Measurements from ENCODE around the gene SAE1. TPM values are rescaled to one million over a fixed set of nuclear protein-coding genes. Genes with fewer than 3 reads are reported as not detected.

Gene SAE1
- total and polyA plus RNA-seq, 9 donors: 75.8 to 103 (median 92.0) TPM

- H3K4me3 ChIP-seq (ENCODE audit: low read length): peak overlapping the region; percentile 34
- peaks cover 50% of the 10 kb centered on the region for H3K4me1 ChIP-seq (ENCODE audit: control insufficient read depth, insufficient read depth, low read length)
- H3K27ac ChIP-seq (ENCODE audit: low read length): peak overlapping the region; percentile 90
- H3K9me3 ChIP-seq (replicated peaks; ENCODE audit: control insufficient read depth, low read depth, low read length): no peaks in the 10 kb centered on the region
- 5% methylated on average over 12 of the region's 27 CpGs for WGBS (ENCODE audit: insufficient coverage)
- DNase-seq: peak; percentile 89
- H3K27me3 ChIP-seq (ENCODE audit: control insufficient read depth, insufficient read depth, low read length): peaks cover 36% of the 10 kb centered on the region
- H3K36me3 ChIP-seq (ENCODE audit: control insufficient read depth, insufficient read depth, low read length): no peaks in the 10 kb centered on the region
These were observed 96.9 kb downstream of the SAE1 start for GRCh38 chr19:47227352-47228167.

DNA sequence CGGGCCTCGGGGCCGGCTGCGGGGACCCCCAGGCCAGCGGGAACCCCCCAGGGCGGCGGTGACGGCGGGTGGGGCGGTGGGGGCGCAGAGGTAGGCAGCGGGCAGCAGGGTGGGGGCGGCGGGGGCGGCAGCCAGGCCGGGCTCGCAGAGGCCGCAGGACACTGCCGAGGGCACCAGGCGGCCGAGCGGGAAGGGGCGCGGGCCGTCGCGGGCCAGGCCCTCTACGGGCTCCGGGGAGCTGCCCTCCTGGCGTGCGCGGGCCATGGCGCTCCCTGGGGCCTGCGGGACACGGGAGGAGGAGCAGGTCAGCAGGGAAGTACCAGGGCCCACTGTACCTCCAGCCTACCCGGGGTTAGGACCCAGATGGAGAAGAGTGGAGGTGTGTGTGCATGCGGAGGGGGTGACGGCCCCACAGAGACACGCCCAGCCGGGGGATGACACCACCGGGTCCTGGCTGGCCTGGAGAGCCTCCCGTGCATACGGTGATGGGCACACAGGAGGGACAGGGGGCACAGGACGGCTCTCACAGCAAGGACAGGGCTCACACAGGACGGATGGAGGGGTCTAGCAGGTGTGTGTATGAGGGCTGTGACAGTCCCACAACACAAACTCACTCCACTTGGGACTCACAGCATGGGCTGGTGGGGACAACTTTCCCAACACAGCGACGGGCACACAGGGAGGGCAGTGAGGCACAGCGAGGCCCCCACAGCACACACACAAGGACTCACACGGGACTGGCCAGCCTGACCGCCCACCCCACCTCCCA lies 97.7 kb downstream of the SAE1 start:
- peak overlapping the region; percentile 90 for H3K27ac ChIP-seq (ENCODE audit: low read length)
- no peak for DNase-seq
- no peaks in the 10 kb centered on the region for H3K36me3 ChIP-seq (ENCODE audit: control insufficient read depth, insufficient read depth, low read length)
- H3K4me3 ChIP-seq (ENCODE audit: low read length): peak overlapping the region; percentile 34
- peaks cover 36% of the 10 kb centered on the region for H3K27me3 ChIP-seq (ENCODE audit: control insufficient read depth, insufficient read depth, low read length)
- no peaks in the 10 kb centered on the region for H3K9me3 ChIP-seq (replicated peaks; ENCODE audit: control insufficient read depth, low read depth, low read length)
- 4% methylated on average over 45 of the region's 50 CpGs for WGBS (ENCODE audit: insufficient coverage)
- H3K4me1 ChIP-seq (ENCODE audit: control insufficient read depth, insufficient read depth, low read length): peaks cover 51% of the 10 kb centered on the region

DNA sequence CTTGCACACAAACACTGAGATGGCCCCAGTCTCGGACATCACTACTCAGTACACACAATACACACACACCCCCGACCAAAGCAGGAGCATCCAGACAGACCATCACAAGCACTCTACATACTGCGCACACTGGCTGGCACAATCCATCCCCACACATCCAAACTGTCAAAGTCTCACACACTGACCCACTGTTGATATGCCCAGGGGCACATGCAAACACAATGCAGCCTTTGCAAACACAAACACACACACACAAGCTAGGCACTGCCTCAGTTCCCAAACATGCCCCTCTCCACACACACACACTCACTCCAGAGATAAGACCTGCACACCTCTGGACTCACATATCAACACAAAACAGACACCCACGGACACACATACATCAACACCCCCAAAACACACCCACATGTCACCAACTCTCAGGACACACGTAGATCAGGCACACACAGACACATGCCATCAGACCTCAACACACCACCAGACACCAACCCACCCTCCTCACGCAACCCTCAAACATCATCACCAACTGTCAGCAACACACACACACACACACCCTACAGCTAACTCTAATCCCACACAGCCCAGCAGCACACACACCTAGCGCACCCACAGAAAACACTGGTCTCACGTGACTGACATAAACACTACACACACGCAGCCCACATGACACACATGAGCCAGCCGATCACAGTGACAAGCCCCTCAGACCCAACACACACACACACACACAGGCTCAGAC lies 98.5 kb downstream of the SAE1 start:
- 35% methylated on average over 10 of the region's 10 CpGs for WGBS (ENCODE audit: insufficient coverage)
- H3K27ac ChIP-seq (ENCODE audit: low read length): peak overlapping the region; percentile 90
- no peak for DNase-seq
- H3K36me3 ChIP-seq (ENCODE audit: control insufficient read depth, insufficient read depth, low read length): no peaks in the 10 kb centered on the region
- H3K27me3 ChIP-seq (ENCODE audit: control insufficient read depth, insufficient read depth, low read length): peaks cover 38% of the 10 kb centered on the region
- no peaks in the 10 kb centered on the region for H3K9me3 ChIP-seq (replicated peaks; ENCODE audit: control insufficient read depth, low read depth, low read length)
- peak overlapping the region; percentile 36 for H3K4me3 ChIP-seq (ENCODE audit: low read length)
- peaks cover 51% of the 10 kb centered on the region for H3K4me1 ChIP-seq (ENCODE audit: control insufficient read depth, insufficient read depth, low read length)

- no peak for DNase-seq
- Histone ChIP-seq H3K4me1 (ENCODE audit: control insufficient read depth, insufficient read depth, low read length) (peaks cover 51% of the 10 kb centered on the region), H3K9me3 (replicated peaks; ENCODE audit: control insufficient read depth, low read depth, low read length) (no peaks in the 10 kb centered on the region), H3K27ac (ENCODE audit: low read length) (peak overlapping the region; percentile 90), H3K27me3 (ENCODE audit: control insufficient read depth, insufficient read depth, low read length) (peaks cover 41% of the 10 kb centered on the region), H3K36me3 (ENCODE audit: control insufficient read depth, insufficient read depth, low read length) (no peaks in the 10 kb centered on the region), H3K4me3 (ENCODE audit: low read length) (peak overlapping the region; percentile 36)
- 7% methylated on average over 6 of the region's 9 CpGs for WGBS (ENCODE audit: insufficient coverage)
These were observed 99.0 kb downstream of the SAE1 start for GRCh38 chr19:47229676-47230053.

DNA sequence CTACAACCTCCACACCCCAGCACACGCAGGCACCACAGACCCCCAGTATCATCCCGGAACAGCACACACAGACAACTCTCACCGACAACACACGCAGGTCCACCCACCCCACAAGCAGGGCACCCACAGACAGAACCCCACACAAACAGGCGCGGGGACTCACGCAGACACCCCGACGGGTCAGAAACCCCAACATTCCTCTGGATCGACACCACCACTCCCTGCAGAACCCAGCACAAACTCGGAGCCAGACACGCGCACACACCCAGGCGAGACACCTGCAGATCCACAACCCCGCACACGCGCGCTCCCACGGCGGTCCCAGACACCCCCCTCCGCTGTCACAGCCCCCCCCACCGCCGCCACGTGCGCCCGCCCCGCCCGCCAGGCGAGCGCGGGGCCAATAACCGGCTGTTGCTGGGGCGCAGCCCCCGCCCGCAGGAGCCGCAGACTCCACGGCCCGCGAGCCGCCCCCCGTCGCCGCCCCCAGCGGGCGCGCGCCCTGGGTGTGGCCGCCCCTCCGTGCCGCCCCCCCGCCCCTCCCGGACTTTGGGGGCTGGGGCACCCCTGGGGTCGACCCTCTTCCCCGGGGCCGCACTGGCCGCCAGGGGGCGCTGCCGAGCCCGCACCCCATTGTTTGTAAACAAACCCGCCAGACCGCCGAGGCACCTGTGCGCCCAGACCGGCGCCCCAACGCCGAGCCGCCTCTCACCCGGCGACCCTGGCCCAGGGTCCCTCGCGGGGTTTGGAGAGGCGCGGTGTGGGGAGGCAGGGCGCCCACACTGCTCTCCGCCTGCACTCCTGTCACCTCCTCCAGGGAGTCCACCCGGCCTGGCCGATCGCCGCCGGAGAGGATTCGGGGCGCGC lies 99.7 kb downstream of the SAE1 start:
- Histone ChIP-seq H3K27me3 (ENCODE audit: control insufficient read depth, insufficient read depth, low read length) (peaks cover 42% of the 10 kb centered on the region), H3K27ac (ENCODE audit: low read length) (peak overlapping the region; percentile 90), H3K9me3 (replicated peaks; ENCODE audit: control insufficient read depth, low read depth, low read length) (no peaks in the 10 kb centered on the region), H3K4me3 (ENCODE audit: low read length) (peak overlapping the region; percentile 64), H3K4me1 (ENCODE audit: control insufficient read depth, insufficient read depth, low read length) (peaks cover 51% of the 10 kb centered on the region), H3K36me3 (ENCODE audit: control insufficient read depth, insufficient read depth, low read length) (no peaks in the 10 kb centered on the region)
- under 1% methylated on average over 67 of the region's 84 CpGs for WGBS (ENCODE audit: insufficient coverage)
- no peak for DNase-seq

DNA sequence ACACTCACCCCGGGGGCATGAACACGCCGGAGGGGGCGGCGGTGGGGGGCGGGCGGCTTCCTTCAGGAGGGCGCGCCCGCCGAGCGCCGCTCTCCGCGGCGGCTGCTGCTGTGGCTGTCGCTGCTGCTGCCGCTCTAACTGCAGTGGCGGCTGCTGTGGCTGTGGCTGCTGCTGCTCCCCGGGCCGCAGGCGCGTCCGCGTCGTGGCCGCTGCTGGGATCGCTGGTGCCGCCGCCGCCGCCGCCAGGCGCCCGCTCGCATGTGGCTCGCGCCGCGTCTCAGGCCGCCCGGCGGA lies 100.2 kb downstream of the SAE1 start, which contains the start of gene BBC3:
BBC3 (minus strand) TSS at position 279 of the 294 bp plus-strand sequence. CDS start 2,768 bp downstream, outside the sequence.
- H3K4me1 ChIP-seq (ENCODE audit: control insufficient read depth, insufficient read depth, low read length): peaks cover 48% of the 10 kb centered on the region
- 0% methylated on average over 31 of the region's 43 CpGs for WGBS (ENCODE audit: insufficient coverage)
- peaks cover 42% of the 10 kb centered on the region for H3K27me3 ChIP-seq (ENCODE audit: control insufficient read depth, insufficient read depth, low read length)
- H3K9me3 ChIP-seq (replicated peaks; ENCODE audit: control insufficient read depth, low read depth, low read length): no peaks in the 10 kb centered on the region
- no peaks in the 10 kb centered on the region for H3K36me3 ChIP-seq (ENCODE audit: control insufficient read depth, insufficient read depth, low read length)
- H3K27ac ChIP-seq (ENCODE audit: low read length): peak within 1 kb of the TSS; percentile 90
- no peak for DNase-seq
- H3K4me3 ChIP-seq (ENCODE audit: low read length): peak within 1 kb of the TSS; percentile 64

- Histone ChIP-seq H3K27me3 (ENCODE audit: control insufficient read depth, insufficient read depth, low read length) (peaks cover 42% of the 10 kb centered on the region), H3K9me3 (replicated peaks; ENCODE audit: control insufficient read depth, low read depth, low read length) (no peaks in the 10 kb centered on the region), H3K27ac (ENCODE audit: low read length) (no peak overlapping the region), H3K4me3 (ENCODE audit: low read length) (peak overlapping the region; percentile 55), H3K36me3 (ENCODE audit: control insufficient read depth, insufficient read depth, low read length) (no peaks in the 10 kb centered on the region), H3K4me1 (ENCODE audit: control insufficient read depth, insufficient read depth, low read length) (peaks cover 48% of the 10 kb centered on the region)
- 6% methylated on average over 30 of the region's 51 CpGs for WGBS (ENCODE audit: insufficient coverage)
- DNase-seq: peak; percentile 88
These were observed 100.8 kb downstream of the SAE1 start for GRCh38 chr19:47231215-47232054.

GRCh38 chr19:47232422-47233211 lies 102.0 kb downstream of the SAE1 start:
- Histone ChIP-seq H3K36me3 (ENCODE audit: control insufficient read depth, insufficient read depth, low read length) (no peaks in the 10 kb centered on the region), H3K4me1 (ENCODE audit: control insufficient read depth, insufficient read depth, low read length) (peaks cover 36% of the 10 kb centered on the region), H3K4me3 (ENCODE audit: low read length) (no peak overlapping the region), H3K9me3 (replicated peaks; ENCODE audit: control insufficient read depth, low read depth, low read length) (no peaks in the 10 kb centered on the region), H3K27ac (ENCODE audit: low read length) (no peak overlapping the region), H3K27me3 (ENCODE audit: control insufficient read depth, insufficient read depth, low read length) (peaks cover 41% of the 10 kb centered on the region)
- DNase-seq: no peak
- WGBS (ENCODE audit: insufficient coverage): 55% methylated on average over 10 of the region's 16 CpGs

All from muscle of leg (tissue), 11 donors.